Astrocyte of the spinal cord (primary cell): ENCODE measurements around the gene RNF130.

Experiments used
- DNase-seq: peaks from one replicate; pipeline ENCODE4 v3.0.0; 2011; ENCODE audit warnings: low read depth, low spot score
- H3K4me3 ChIP-seq: 2 replicates; pipeline ENCODE4 v1.5.1; 2011; ENCODE audit warnings: low read depth, mild to moderate bottlenecking, low read length, moderate library complexity
- CTCF ChIP-seq: IDR thresholded peaks from 2 replicates; pipeline ENCODE4 v1.5.1; 2012; ENCODE audit warnings: low read depth, mild to moderate bottlenecking, low read length, inconsistent platforms
- in situ Hi-C: cut with HindIII; loops from 2 replicates; pipeline ENCODE4 v1.10.0; 2017; ENCODE audit warnings: low sequenced_read_pairs

Gene RNF130

GRCh38 chr5:180112181-180112861 lies 40.8 kb upstream of the RNF130 start:
- no peak overlapping the region for H3K4me3 ChIP-seq
- no peak for TF ChIP-seq CTCF
- DNase-seq, result no peak
- in situ Hi-C loops, result no loop called here

- in situ Hi-C loops, result no loop called here
- TF ChIP-seq CTCF, result no peak
- DNase-seq, result no peak
- H3K4me3 ChIP-seq, result no peak overlapping the region
These were observed 39.9 kb upstream of the RNF130 start for GRCh38 chr5:180111273-180112002.

- in situ Hi-C loops, result no loop called here
- no peak for TF ChIP-seq CTCF
- no peak for DNase-seq
- H3K4me3 ChIP-seq, result no peak overlapping the region
These were observed 38.4 kb upstream of the RNF130 start for GRCh38 chr5:180109920-180110319.

- DNase-seq, result no peak
- no peak for TF ChIP-seq CTCF
- no peak overlapping the region for H3K4me3 ChIP-seq
- in situ Hi-C loops, result no loop called here
These were observed 35.4 kb upstream of the RNF130 start for GRCh38 chr5:180107005-180107404.

GRCh38 chr5:180105827-180106312 lies 34.3 kb upstream of the RNF130 start:
- no peak for DNase-seq
- in situ Hi-C loops, result no loop called here
- no peak for TF ChIP-seq CTCF
- no peak overlapping the region for H3K4me3 ChIP-seq

GRCh38 chr5:180104168-180104530 lies 32.6 kb upstream of the RNF130 start:
- no peak for TF ChIP-seq CTCF
- in situ Hi-C loops, result no loop called here
- DNase-seq, result no peak
- no peak overlapping the region for H3K4me3 ChIP-seq
